B cell (primary cell): ENCODE results near the gene CABP2. TPM values are rescaled to one million over a fixed set of nuclear protein-coding genes. Genes with fewer than 3 reads are reported as not detected.

ENCODE experiments used
- ATAC-seq: fragments of 200-7000 bp; cut with Tn5 transposase; one replicate; pipeline ENCODE4 v1.10.0; 2021; ENCODE audit warnings: low read depth, mild to moderate bottlenecking, moderate number of reproducible peaks, moderate library complexity
- CTCF ChIA-PET: fragments of 350-600 bp; sonication (Branson Sonifier 250); formaldehyde crosslinking; loops from one replicate; lab custom pipeline; 2021; ENCODE audit warnings: antibody characterized with exemption, inconsistent platforms; lab: Charles Lee
- POLR2A ChIA-PET: fragments of 350-600 bp; sonication (Branson Sonifier 250); formaldehyde crosslinking; loops from one replicate; lab custom pipeline; 2021; ENCODE audit warnings: antibody characterized with exemption; lab: Charles Lee
- DNase-seq: peaks from one replicate; pipeline ENCODE4 v3.0.0; 2013
- H2AFZ ChIP-seq: 2 replicates; pipeline ENCODE4 v1.6.1; 2012; ENCODE audit warnings: mild to moderate bottlenecking, low read depth, low read length; ENCODE audit not compliant: insufficient read depth, poor library complexity, severe bottlenecking
- H3K27ac ChIP-seq, 2 donors: 1 replicate in 1 of 2; 2 replicates in 1 of 2; pipeline ENCODE4 v1.5.1; 2012 to 2013; ENCODE audit warnings: low read length in 2 of 2, mild to moderate bottlenecking in 2 of 2, moderate library complexity in 1 of 2
- H3K27me3 ChIP-seq, 4 experiments: fragments of 200-600 bp in 1 of 4; sonication (generic) in 1 of 4; replicated peaks in 1 of 4; 1 replicate in 2 of 4; 2 replicates in 2 of 4; pipeline versions ENCODE4 v1.6.1 to v1.7.0; 2013 to 2016; ENCODE audit warnings: low read length in 3 of 4, mild to moderate bottlenecking in 2 of 4, mixed read lengths in 1 of 4, moderate library complexity in 1 of 4; ENCODE audit not compliant: insufficient read depth in 4 of 4, control insufficient read depth in 3 of 4; ENCODE audit errors: control extremely low read depth in 1 of 4
- H3K36me3 ChIP-seq, 2 experiments: replicated peaks in 1 of 2; 1 replicate in 1 of 2; 2 replicates in 1 of 2; pipeline versions ENCODE4 v1.6.1 to v1.7.1; 2013; ENCODE audit warnings: low read length in 1 of 2; ENCODE audit not compliant: insufficient read depth in 2 of 2, control insufficient read depth in 1 of 2; ENCODE audit errors: control extremely low read depth in 1 of 2, extremely low read depth in 1 of 2
- H3K4me1 ChIP-seq, 2 donors: fragments of 200-600 bp in 1 of 2; sonication (generic) in 1 of 2; 1 replicate in 1 of 2; 2 replicates in 1 of 2; pipeline versions ENCODE4 v1.5.1 to v1.6.1; 2013 to 2017; ENCODE audit warnings: low read length in 2 of 2; ENCODE audit not compliant: control insufficient read depth in 2 of 2, insufficient read depth in 2 of 2
- H3K4me2 ChIP-seq: replicated peaks from 2 replicates; pipeline ENCODE3; 2012; ENCODE audit warnings: mild to moderate bottlenecking, low read depth, low read length; ENCODE audit not compliant: poor library complexity, severe bottlenecking
- H3K4me3 ChIP-seq, 5 experiments: fragments of 200-600 bp in 1 of 5; sonication (generic) in 1 of 5; 1 replicate in 3 of 5; 2 replicates in 2 of 5; pipeline versions ENCODE4 v1.5.1 to v1.7.0; 2011 to 2016; ENCODE audit warnings: low read length in 4 of 5, mild to moderate bottlenecking in 4 of 5, low read depth in 2 of 5, control low read depth in 1 of 5, moderate library complexity in 1 of 5; ENCODE audit not compliant: insufficient read depth in 1 of 5; ENCODE audit errors: control extremely low read depth in 1 of 5, extremely low read depth in 1 of 5
- H3K79me2 ChIP-seq: fragments of 200-600 bp; sonication (generic); one replicate; pipeline ENCODE4 v1.6.0; 2016; ENCODE audit warnings: low read length; ENCODE audit not compliant: control insufficient read depth, insufficient read depth
- H3K9ac ChIP-seq: fragments of 200-600 bp; sonication (generic); 2 replicates; pipeline ENCODE4 v1.6.1; 2017; ENCODE audit warnings: mild to moderate bottlenecking, low read length, moderate library complexity
- H3K9me3 ChIP-seq, 3 donors: one replicate each; pipeline versions ENCODE4 v1.6.1 to v1.7.1; 2013; ENCODE audit warnings: low read length in 2 of 3; ENCODE audit not compliant: control insufficient read depth in 2 of 3, insufficient read depth in 1 of 3; ENCODE audit errors: control extremely low read depth in 1 of 3
- H4K20me1 ChIP-seq: 2 replicates; pipeline ENCODE4 v1.6.0; 2012; ENCODE audit warnings: mild to moderate bottlenecking, low read length; ENCODE audit not compliant: insufficient read depth, control insufficient read depth, poor library complexity, severe bottlenecking
- H3K27ac Mint-ChIP-seq: one replicate; pipeline ENCODE4 v1.8.0; 2021; ENCODE audit warnings: mixed read lengths
- H3K27me3 Mint-ChIP-seq: one replicate; pipeline ENCODE4 v1.8.0; 2021; ENCODE audit warnings: mixed read lengths
- H3K4me1 Mint-ChIP-seq: one replicate; pipeline ENCODE4 v1.8.0; 2021; ENCODE audit warnings: mixed read lengths
- H3K4me3 Mint-ChIP-seq: one replicate; pipeline ENCODE4 v1.8.0; 2021; ENCODE audit warnings: mixed read lengths
- H3K9me3 Mint-ChIP-seq: one replicate; pipeline ENCODE4 v1.8.0; 2022; ENCODE audit warnings: mixed read lengths; ENCODE audit not compliant: insufficient read depth
- EZH2 ChIP-seq: IDR thresholded peaks from 2 replicates; pipeline ENCODE4 v1.6.1; 2012; ENCODE audit warnings: borderline replicate concordance, low read depth, mild to moderate bottlenecking, moderate library complexity, low read length; ENCODE audit not compliant: insufficient read depth, poor library complexity, severe bottlenecking
- WGBS: methylation state at CpG from one replicate; pipeline ENCODE4 v1.1.5; 2013; ENCODE audit warnings: missing lambda C conversion rate; ENCODE audit not compliant: insufficient coverage; 5-methylcytosine and 5-hydroxymethylcytosine counted together
- intact Hi-C: fragments of 100-400 bp; cut with micrococcal nuclease; formaldehyde crosslinking; loops from one replicate; pipeline ENCODE4 v1.10.0; 2022
- polyA plus RNA-seq: library from polyadenylated mRNA; depleted of rRNA; stranded (reverse); fragments of >200 nt; gene quantifications from 2 replicates; pipeline ENCODE4 v1.2.3, GENCODE V29; 2012
- total RNA-seq, 2 donors: library from RNA; stranded (reverse); fragments of 120-200 nt in 1 of 2; gene quantifications; 1 replicate in 1 of 2; 2 replicates in 1 of 2; pipeline versions ENCODE4 v1.2.3 to v1.2.4, GENCODE V29; 2013 to 2022
- TF ChIP-seq, protein P1 (sequence below): fragments of 200-600 bp; IDR thresholded peaks from one replicate; pipeline ENCODE4 v1.8.0; 2022; ENCODE audit warnings: antibody characterized with exemption, mild to moderate bottlenecking

The CABP2 gene
- total and polyA plus RNA-seq, 2 donors (not counting 1 experiment from before 2014, with no cell fraction given): not detected

GRCh38 chr11:67507864-67508485, 15.3 kb downstream of the CABP2 start, which contains the start of gene CDK2AP2:
TSS of gene CDK2AP2 (minus strand) at chr11:67508162. CDS start at chr11:67508082, 80 bp downstream.
- DNase-seq (peak; percentile 100), ATAC-seq (peak; percentile 74)
- Histone ChIP-seq H3K4me2 (peak within 1 kb of the TSS; percentile 97), H3K9ac (peak within 1 kb of the TSS; percentile 89), H3K4me3 (peak within 1 kb of the TSS; percentile 57 to 88 (median 79)), H4K20me1 (peaks cover 40% of the 10 kb centered on the region), H3K9me3 (no peaks in the 10 kb centered on the region), H3K4me1 (peaks cover 39 to 46% of the 10 kb centered on the region in 2 donors), H3K36me3 (peaks cover 0 to 15% of the 10 kb centered on the region in 2 experiments), H3K27me3 (peaks cover 0 to 16% (median 4%) of the 10 kb centered on the region in 4 experiments), H2AFZ (peak within 1 kb of the TSS; percentile 91), H3K27ac (peak within 1 kb of the TSS; percentile 84 to 98), H3K79me2 (peaks cover 26% of the 10 kb centered on the region)
- Mint-ChIP-seq H3K9me3 (no peaks in the 10 kb centered on the region), H3K27me3 (peaks cover 8% of the 10 kb centered on the region), H3K4me3 (peak within 1 kb of the TSS; percentile 92), H3K4me1 (peaks cover 42% of the 10 kb centered on the region), H3K27ac (peak within 1 kb of the TSS; percentile 95)
- intact Hi-C loops: loop anchor here (1.0 to 5.0 kb wide), 7 partner anchors 25 to 266 kb away; partner anchors contain the start of genes AIP, GRK2, NDUFV1 and POLD4
- ChIA-PET POLR2A (interaction anchor here (0.6 to 1.6 kb wide), 7 partner anchors 22 to 268 kb away, joined by 3 to 10 read pairs (median 4); partner anchors contain the start of genes POLD4, PPP1CA and TBC1D10C), CTCF (interaction anchor here (0.8 to 1.5 kb wide), 7 partner anchors 38 to 154 kb away, joined by 3 to 7 read pairs (median 3); partner anchors contain the start of genes GSTP1, PPP1CA, PTPRCAP and RAD9A)
- TF ChIP-seq, protein P1, sequence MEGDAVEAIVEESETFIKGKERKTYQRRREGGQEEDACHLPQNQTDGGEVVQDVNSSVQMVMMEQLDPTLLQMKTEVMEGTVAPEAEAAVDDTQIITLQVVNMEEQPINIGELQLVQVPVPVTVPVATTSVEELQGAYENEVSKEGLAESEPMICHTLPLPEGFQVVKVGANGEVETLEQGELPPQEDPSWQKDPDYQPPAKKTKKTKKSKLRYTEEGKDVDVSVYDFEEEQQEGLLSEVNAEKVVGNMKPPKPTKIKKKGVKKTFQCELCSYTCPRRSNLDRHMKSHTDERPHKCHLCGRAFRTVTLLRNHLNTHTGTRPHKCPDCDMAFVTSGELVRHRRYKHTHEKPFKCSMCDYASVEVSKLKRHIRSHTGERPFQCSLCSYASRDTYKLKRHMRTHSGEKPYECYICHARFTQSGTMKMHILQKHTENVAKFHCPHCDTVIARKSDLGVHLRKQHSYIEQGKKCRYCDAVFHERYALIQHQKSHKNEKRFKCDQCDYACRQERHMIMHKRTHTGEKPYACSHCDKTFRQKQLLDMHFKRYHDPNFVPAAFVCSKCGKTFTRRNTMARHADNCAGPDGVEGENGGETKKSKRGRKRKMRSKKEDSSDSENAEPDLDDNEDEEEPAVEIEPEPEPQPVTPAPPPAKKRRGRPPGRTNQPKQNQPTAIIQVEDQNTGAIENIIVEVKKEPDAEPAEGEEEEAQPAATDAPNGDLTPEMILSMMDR: no peak
- TF ChIP-seq EZH2: no peak
- under 1% methylated on average over 57 of the region's 57 CpGs for WGBS
